RWPE1 (cell line): ENCODE measurements around the gene ERGIC1.
A peak's percentile ranks its signal among the peaks of the same experiment; 100 is the strongest.

ENCODE experiments used
- CTCF ChIA-PET: fragments of 350-600 bp; sonication (Branson Sonifier 250); formaldehyde crosslinking; extraction: SDS; loops from one replicate; lab custom pipeline; 2021; lab: Yijun Ruan, JAX
- POLR2A ChIA-PET: fragments of 400-600 bp; formaldehyde crosslinking; extraction: SDS; loops from one replicate; lab custom pipeline; 2020; ENCODE audit warnings: antibody characterized with exemption; ENCODE audit not compliant: low non-redundant PET; lab: Yijun Ruan, JAX
- DNase-seq: peaks from one replicate; pipeline ENCODE4 v3.0.0; 2012; ENCODE audit warnings: low spot score
- H3K27ac ChIP-seq: fragments of 450-650 bp; 2 replicates; pipeline ENCODE4 v1.5.1; 2017
- TF ChIP-seq, protein P1 (sequence below): fragments of 450-650 bp; conservative IDR thresholded peaks from 2 replicates; pipeline ENCODE4 v1.5.1; 2017; ENCODE audit warnings: low read depth, mild to moderate bottlenecking

ERGIC1 gene

DNA sequence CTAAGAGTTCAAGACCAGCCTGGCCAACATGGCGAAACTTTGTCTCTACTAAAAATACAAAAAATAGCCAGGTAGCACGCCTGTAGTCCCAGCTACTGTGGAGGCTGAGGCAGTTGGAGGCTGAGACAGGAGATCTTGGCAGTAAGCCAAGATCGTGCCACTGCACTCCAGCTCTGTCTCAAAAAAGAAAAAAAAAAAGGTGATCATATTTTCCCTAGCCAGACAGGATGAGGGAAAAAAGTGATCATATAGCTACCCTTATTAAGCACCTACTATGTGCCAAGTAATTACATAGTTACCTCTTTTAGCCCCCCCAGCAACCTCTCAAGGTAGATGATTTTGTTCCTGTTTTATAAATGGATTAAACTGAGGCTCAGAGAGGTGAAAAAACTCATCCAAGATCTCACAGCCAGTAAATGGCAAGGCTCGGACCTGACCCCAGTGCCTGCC, 107.0 kb downstream of the ERGIC1 start:
- ChIA-PET CTCF (interaction anchor here (0.6 to 1.8 kb wide), 3 partner anchors 8 to 226 kb away, joined by 3 to 4 read pairs (median 3); no protein-coding TSS in a partner anchor), POLR2A (no interaction called here)
- TF ChIP-seq, protein P1, sequence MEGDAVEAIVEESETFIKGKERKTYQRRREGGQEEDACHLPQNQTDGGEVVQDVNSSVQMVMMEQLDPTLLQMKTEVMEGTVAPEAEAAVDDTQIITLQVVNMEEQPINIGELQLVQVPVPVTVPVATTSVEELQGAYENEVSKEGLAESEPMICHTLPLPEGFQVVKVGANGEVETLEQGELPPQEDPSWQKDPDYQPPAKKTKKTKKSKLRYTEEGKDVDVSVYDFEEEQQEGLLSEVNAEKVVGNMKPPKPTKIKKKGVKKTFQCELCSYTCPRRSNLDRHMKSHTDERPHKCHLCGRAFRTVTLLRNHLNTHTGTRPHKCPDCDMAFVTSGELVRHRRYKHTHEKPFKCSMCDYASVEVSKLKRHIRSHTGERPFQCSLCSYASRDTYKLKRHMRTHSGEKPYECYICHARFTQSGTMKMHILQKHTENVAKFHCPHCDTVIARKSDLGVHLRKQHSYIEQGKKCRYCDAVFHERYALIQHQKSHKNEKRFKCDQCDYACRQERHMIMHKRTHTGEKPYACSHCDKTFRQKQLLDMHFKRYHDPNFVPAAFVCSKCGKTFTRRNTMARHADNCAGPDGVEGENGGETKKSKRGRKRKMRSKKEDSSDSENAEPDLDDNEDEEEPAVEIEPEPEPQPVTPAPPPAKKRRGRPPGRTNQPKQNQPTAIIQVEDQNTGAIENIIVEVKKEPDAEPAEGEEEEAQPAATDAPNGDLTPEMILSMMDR = no peak
- no peak overlapping the region for H3K27ac ChIP-seq
- DNase-seq = no peak

DNA sequence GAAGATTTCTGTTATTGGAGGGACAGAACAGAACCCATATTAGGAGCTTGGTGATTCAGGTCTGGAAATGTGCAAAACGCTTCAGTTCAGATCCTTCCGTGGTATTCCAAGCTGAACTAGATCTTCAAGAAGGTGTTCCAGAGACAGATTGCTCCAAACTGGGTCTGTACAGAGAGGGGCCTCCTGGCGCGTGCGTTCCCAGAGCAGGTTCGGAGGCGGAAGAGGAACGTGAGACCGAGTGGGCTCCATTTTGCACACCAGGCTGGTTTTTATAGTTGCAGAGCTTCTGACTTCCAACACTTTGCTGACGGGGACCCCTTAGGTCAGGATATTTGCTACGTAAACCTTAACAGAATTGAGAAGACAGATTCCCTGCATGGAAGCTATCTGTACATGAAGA, 108.5 kb downstream of the ERGIC1 start:
- H3K27ac ChIP-seq = 0 out of 2 replicates have a peak overlapping the region, but pooled peaks have one; percentile 7

DNA sequence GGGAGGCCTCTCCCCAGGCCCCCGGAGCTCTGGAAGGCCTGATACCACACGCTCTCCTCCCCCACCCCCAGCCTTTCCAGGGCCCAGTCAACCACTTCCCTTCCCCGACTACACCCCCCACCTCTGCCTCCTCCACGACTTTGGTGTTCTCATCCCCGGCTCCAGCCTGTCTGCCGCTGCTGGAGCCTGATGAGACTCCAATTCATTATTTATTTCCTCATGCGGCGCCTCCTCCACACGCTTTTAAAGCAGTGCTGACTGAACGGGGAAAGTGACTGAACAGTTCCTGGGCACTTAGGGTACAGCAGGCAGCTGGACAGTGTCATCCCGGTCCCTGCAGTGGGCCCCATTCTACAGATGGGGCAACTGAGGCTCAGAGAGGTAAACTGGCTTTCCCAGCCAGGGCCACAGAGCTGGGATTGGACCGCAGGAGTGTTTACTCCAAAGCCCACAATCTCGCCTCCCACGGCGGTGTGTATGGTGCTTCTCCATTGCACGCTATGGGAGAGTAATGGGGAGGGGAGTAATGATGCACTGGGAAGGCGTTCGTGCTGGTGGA, 109.3 kb downstream of the ERGIC1 start:
- no peak for DNase-seq
- TF ChIP-seq, protein P1 = no peak
- 0 out of 2 replicates have a peak overlapping the region, but pooled peaks have one; percentile 7 for H3K27ac ChIP-seq
- POLR2A ChIA-PET = no interaction called here
- CTCF ChIA-PET = interaction anchor here (0.8 to 1.5 kb wide), 2 partner anchors 11 to 230 kb away, joined by 3 to 6 read pairs; no protein-coding TSS in a partner anchor

More for the DNA sequence above, 108.5 kb downstream of the ERGIC1 start:
- no peak for DNase-seq
- TF ChIP-seq, protein P1 = no peak
- POLR2A ChIA-PET = no interaction called here
- CTCF ChIA-PET = interaction anchor here (0.6 to 1.8 kb wide), 4 partner anchors 9 to 228 kb away, joined by 4 to 6 read pairs (median 6); no protein-coding TSS in a partner anchor

DNA sequence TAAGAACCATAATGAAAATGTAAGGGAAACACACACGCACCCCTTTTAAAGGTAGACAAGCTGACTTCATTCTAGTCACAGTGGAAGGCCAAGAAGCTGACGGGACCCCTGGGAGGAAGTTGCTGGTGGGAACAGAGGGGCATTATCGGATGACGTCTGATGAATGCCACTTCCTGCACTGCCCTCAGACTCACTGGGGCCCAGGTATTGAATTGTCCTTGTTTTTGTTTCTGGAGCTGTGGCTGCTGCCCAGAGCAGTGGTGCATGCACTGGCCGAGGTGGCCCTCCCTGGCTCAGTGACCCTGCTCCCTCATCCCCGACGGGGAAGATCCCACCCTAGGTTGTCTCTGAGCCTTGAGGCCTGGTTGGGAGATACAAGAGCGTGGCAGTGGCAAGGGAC, 109.9 kb downstream of the ERGIC1 start:
- TF ChIP-seq, protein P1 = no peak
- CTCF ChIA-PET = interaction anchor here (0.7 to 1.0 kb wide), 3 partner anchors 16 to 246 kb away, joined by 3 read pairs; partner anchors contain the start of gene RPL26L1
- POLR2A ChIA-PET = no interaction called here
- DNase-seq = no peak
- H3K27ac ChIP-seq = peak overlapping the region; percentile 13; the same call in 1 of the 2 replicates

DNA sequence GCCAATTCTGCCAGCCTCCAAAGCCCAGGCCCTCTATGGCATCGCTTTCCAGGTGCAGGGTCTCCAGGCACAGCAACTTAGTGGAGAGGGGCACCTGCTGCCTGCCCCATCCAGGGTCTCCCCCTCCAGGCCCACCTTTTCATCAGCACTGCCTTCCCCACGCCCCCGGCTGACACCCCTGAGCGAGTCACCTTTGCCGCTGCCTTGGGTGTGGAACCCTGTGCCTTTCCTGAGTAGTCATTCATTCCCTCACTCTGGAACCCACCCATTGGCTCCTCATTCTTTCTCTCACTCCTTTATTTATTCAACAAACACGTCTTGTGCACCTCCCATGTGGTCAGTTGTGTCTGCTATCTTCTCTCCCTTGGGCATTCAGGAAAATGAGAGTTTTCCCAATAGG, 110.7 kb downstream of the ERGIC1 start:
- TF ChIP-seq, protein P1 = no peak
- CTCF ChIA-PET = interaction anchor here (0.7 to 1.0 kb wide), 2 partner anchors 15 to 247 kb away, joined by 3 read pairs; partner anchors contain the start of gene RPL26L1
- POLR2A ChIA-PET = no interaction called here
- DNase-seq = no peak
- H3K27ac ChIP-seq = peak overlapping the region; percentile 13; the same call in 1 of the 2 replicates

DNA sequence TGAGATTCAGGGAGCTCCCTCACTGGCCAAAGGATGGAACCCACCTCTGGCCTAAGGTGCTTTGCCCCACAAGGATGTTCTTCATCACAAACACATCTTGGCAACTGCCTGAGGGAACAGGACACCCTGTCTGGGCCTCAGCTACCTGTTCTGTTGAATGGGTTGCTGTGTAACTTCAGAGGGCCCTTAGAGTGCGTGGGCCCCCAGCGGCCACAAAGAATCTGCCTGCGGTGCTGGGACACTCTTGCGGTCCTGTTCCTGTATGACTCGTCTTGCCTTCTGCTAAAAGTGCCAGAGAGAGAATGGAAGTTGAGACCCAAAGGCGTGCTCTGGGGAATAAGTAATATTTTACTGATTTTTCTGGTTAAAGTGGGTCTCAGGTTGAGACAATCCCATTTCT, 111.1 kb downstream of the ERGIC1 start:
- H3K27ac ChIP-seq = peak overlapping the region; percentile 13; the same call in 1 of the 2 replicates
- POLR2A ChIA-PET = no interaction called here
- TF ChIP-seq, protein P1 = no peak
- DNase-seq = no peak
- CTCF ChIA-PET = interaction anchor here (1.1 to 1.2 kb wide), 2 partner anchors 229 to 232 kb away, joined by 3 to 6 read pairs; no protein-coding TSS in a partner anchor
